Fibroblast of skin of scalp (primary cell): ENCODE results near the gene DDR1.
"Not testable (repeated sequence)": the region's sequence is repeated elsewhere in the genome, so short reads cannot be mapped to it uniquely, and the experiment has no call there.

ENCODE experiments used
- DNase-seq: peaks from one replicate; pipeline ENCODE4 v3.0.0-alpha.2; 2013

Gene DDR1

GRCh38 chr6:30918670-30919069 lies 34.4 kb downstream of the DDR1 start:
- no peak for DNase-seq

- no peak for DNase-seq
These were observed 38.1 kb downstream of the DDR1 start for GRCh38 chr6:30922447-30922852.

DNA sequence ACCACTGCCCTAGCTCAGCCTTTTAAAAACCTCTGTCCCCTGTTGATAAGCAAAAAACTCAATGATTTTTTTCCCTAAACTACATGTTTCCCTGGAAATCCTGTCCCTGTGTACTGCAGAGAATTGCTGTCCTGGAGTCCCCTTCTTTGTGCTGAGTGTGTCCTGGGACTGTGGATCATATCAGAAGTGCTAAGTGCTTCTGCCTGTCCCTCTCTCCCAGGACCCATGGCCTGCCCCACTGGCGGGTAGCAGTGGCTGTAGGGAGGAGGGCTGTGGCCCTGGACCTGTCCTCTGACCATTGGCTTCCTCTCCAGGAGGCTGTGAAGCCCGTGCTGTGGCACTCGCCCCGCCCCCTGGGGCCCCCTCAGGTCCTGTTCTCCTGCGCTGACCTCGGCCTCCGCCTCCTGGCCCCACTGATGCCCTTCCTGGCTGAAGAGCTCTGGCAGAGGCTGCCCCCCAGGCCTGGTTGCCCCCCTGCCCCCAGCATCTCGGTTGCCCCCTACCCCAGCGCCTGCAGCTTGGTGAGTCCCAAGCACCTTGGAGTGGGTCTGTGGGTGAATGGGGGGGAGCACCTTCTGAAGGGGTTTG lies 39.8 kb downstream of the DDR1 start:
- DNase-seq = not testable (repeated sequence)

GRCh38 chr6:30926644-30927043 lies 42.3 kb downstream of the DDR1 start:
- no peak for DNase-seq

GRCh38 chr6:30927080-30927479 lies 42.8 kb downstream of the DDR1 start:
- not testable (repeated sequence) for DNase-seq

DNA sequence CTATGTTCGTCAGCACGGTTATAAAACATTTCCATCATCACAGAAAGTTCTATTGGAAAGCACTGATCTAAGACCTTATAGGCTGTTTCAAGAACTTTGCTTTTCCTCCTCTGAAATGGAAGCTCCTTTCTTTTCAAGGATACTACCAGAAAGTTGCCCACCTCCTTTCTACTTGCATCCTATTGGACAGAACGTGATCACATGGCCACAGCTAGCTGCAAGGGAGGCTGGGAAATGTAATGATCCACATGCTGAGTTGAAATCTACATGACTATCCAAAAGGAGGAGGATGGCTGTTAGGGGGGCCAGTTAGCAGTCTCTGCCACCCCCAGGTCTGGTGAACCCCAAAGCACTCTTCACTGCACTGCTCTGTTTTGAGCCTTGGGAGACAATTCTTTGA lies 44.4 kb downstream of the DDR1 start:
- no peak for DNase-seq

DNA sequence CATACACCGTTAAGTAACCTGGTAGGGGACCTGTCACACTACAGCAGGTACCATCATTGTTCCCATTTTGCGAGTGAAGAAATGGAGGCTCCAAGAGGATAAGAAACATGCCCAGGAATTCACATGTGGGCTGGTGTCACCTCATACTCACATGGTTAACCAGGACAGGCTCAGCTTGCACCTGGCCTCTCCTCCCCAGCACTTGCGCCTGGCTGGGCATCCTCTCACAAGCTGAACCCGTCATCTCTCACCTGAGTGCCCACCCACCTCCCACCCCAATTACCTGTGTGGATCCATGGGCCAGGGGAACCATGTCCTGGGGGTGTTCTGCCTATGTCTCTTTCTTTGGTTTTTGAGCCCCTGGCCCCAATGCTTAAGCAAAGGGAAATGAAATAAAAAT lies 46.2 kb downstream of the DDR1 start:
- DNase-seq = no peak

DNA sequence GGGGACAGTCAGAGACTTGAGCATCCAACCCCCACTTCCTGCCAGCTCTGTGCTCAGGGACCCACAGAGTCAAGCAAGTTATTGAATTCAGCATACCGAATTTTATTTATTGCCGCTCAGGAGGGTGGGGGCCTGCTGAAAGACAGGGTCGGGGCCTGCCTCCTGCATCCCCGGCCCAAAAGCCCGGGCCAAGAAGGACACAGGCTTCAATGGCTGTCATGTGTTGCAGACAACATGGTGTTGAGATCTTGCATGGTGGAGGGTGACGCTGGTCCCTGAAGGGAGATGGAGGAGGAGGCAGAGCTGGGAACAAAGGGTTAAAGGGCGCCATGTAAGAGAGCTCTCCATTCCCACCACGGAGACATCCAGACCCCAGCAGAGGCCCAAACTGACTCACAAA lies 47.0 kb downstream of the DDR1 start:
- no peak for DNase-seq

- no peak for DNase-seq
These were observed 47.8 kb downstream of the DDR1 start, which contains the start of gene SFTA2 for GRCh38 chr6:30931969-30932645. TSS of gene SFTA2 (minus strand) at chr6:30932170. CDS start at chr6:30932096, 74 bp downstream.

GRCh38 chr6:30932665-30933365 lies 48.5 kb downstream of the DDR1 start:
- DNase-seq = no peak

DNA sequence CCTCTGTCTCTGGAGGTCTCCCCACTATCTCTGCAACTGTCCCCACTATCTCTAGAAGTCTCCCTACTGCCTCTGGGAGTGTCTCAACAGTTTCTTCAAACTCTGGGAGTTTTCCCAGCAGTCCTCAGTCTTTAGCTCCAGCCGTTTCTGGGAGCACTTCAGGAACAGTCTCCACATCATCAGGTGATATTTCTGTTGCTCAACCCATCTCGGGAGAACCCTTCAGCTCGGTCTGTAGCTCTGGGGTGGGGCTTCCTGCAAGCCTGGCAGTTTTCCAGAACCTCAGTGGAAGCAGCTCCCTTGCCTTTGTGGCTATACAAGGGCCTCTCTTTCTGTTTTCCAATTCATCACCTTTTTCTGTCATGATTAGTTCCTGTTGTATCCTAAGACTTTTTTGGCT lies 50.7 kb downstream of the DDR1 start:
- DNase-seq = no peak

- no peak for DNase-seq
These were observed 52.9 kb downstream of the DDR1 start for GRCh38 chr6:30937265-30937664.

GRCh38 chr6:30938730-30939129 lies 54.4 kb downstream of the DDR1 start:
- DNase-seq = no peak

- DNase-seq = no peak
These were observed 55.2 kb downstream of the DDR1 start for GRCh38 chr6:30939473-30939872.

GRCh38 chr6:30940361-30940986 lies 56.2 kb downstream of the DDR1 start, which contains the start of gene MUCL3:
TSS of gene MUCL3 (plus strand) at chr6:30940973. CDS start at chr6:30941000, 27 bp downstream.
- no peak for DNase-seq

GRCh38 chr6:30942338-30943060 lies 58.2 kb downstream of the DDR1 start:
- peak; percentile 91 for DNase-seq

DNA sequence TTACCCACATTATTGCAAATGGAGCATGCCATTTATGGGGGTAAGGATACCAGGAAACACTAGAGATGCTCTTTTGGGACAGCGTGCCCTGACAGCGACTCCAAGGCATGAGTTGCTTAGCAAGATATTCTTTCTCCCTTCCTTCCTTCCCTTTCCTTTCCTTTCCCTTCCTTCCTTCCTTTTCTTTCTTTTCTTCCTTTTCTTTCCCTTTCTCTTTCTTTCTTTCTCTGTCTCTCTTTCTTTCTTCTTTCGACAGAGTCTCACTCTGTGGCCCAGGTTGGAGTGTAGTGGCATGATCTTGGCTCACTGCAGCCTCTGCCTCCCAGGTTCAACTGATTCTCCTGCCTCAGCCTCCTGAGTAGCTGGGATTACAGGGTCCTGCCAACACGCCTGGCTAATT lies 59.7 kb downstream of the DDR1 start:
- no peak for DNase-seq

GRCh38 chr6:30945281-30945680 lies 61.0 kb downstream of the DDR1 start:
- no peak for DNase-seq

DNA sequence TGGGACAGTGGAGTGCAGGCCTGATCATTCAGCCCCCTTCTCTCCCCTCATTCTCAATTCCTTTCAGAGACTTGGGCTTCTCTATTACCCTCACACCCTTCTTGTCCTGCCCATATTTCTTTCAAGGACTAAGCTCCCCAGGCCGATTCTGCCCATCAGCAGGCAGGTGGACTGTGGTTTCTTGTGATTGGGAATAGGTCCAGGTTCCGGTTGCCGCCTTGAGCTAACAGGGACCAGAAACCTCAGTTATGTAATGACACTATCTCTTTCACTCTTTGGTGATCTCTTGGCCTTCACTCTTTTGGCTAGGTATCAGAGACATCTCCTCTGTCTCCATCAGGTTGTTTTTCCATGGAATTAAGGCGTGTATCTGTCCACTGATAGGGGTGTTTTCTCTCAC lies 62.9 kb downstream of the DDR1 start:
- no peak for DNase-seq

DNA sequence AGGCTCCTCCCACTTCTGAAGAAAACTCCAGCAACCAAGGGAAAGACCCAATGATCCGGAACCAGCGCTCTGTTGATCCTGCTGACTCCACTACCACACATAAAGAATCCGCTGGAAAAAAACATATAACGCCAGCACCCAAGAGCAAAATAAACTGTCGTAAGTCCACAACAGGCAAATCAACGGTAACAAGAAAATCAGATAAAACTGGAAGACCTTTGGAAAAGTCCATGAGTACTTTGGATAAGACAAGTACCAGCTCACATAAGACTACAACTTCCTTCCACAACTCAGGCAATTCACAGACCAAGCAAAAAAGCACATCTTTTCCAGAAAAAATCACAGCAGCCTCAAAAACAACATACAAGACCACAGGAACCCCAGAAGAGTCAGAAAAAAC lies 64.5 kb downstream of the DDR1 start:
- no peak for DNase-seq
